GM23338 (cell line): ENCODE data around the gene RASSF1. TPM values are rescaled to one million over a fixed set of nuclear protein-coding genes. Genes with fewer than 3 reads are reported as not detected.

Source experiments
- ATAC-seq: fragments of 200-7000 bp; cut with Tn5 transposase; 3 replicates; pipeline ENCODE4 v1.9.1; 2020
- DNase-seq: peaks from one replicate; pipeline ENCODE4 v3.0.0-alpha.2; 2015; ENCODE audit warnings: low spot score
- H2AFZ ChIP-seq: fragments of 200-600 bp; sonication (generic); 2 replicates; pipeline ENCODE4 v1.8.0; 2016; ENCODE audit warnings: antibody characterized with exemption, mild to moderate bottlenecking, moderate library complexity
- H3F3A ChIP-seq: fragments of 200-600 bp; sonication (generic); replicated peaks from 2 replicates; pipeline ENCODE4 v1.8.0; 2017; ENCODE audit warnings: antibody characterized with exemption, mixed run types, low read depth
- H3K27ac ChIP-seq: fragments of 200-600 bp; sonication (generic); 2 replicates; pipeline ENCODE4 v1.6.1; 2016; ENCODE audit warnings: low read depth
- H3K27me3 ChIP-seq: fragments of 200-600 bp; sonication (generic); 2 replicates; pipeline ENCODE4 v1.8.0; 2016; ENCODE audit warnings: mild to moderate bottlenecking, mixed run types, moderate library complexity; ENCODE audit not compliant: insufficient read depth
- H3K36me3 ChIP-seq: fragments of 200-600 bp; sonication (generic); 2 replicates; pipeline ENCODE4 v1.8.0; 2016; ENCODE audit warnings: mild to moderate bottlenecking; ENCODE audit not compliant: insufficient read depth
- H3K4me1 ChIP-seq: fragments of 200-600 bp; sonication (generic); 2 replicates; pipeline ENCODE4 v1.8.0; 2016; ENCODE audit warnings: mild to moderate bottlenecking, moderate library complexity; ENCODE audit not compliant: insufficient read depth
- H3K4me2 ChIP-seq: fragments of 200-600 bp; sonication (generic); 2 replicates; pipeline ENCODE4 v1.7.1; 2017; ENCODE audit warnings: mixed run types
- H3K4me3 ChIP-seq: fragments of 200-600 bp; sonication (generic); 2 replicates; pipeline ENCODE4 v1.6.1; 2016; ENCODE audit warnings: mixed run types
- H3K79me2 ChIP-seq: fragments of 200-600 bp; sonication (generic); replicated peaks from 2 replicates; pipeline ENCODE4 v1.8.0; 2017; ENCODE audit warnings: mild to moderate bottlenecking; ENCODE audit not compliant: insufficient read depth
- H3K9me2 ChIP-seq: fragments of 200-600 bp; sonication (generic); 2 replicates; pipeline ENCODE4 v1.8.0; 2017; ENCODE audit not compliant: insufficient read depth
- H4K20me1 ChIP-seq: fragments of 200-600 bp; sonication (generic); replicated peaks from 2 replicates; pipeline ENCODE4 v1.8.0; 2017; ENCODE audit warnings: mild to moderate bottlenecking; ENCODE audit not compliant: insufficient read depth
- H3K27ac Mint-ChIP-seq: 2 replicates; pipeline ENCODE4 v1.8.0; 2020; ENCODE audit warnings: inconsistent platforms, mild to moderate bottlenecking, moderate library complexity, mixed read lengths
- H3K27me3 Mint-ChIP-seq: 3 replicates; pipeline ENCODE4 v1.8.0; 2022; ENCODE audit warnings: low read depth, mild to moderate bottlenecking, moderate library complexity, mixed read lengths, inconsistent platforms; ENCODE audit not compliant: insufficient read depth, poor library complexity
- H3K36me3 Mint-ChIP-seq: 3 replicates; pipeline ENCODE4 v1.8.0; 2021; ENCODE audit warnings: low read depth, mild to moderate bottlenecking, inconsistent platforms, moderate library complexity, mixed read lengths
- H3K4me1 Mint-ChIP-seq: 3 replicates; pipeline ENCODE4 v1.8.0; 2020; ENCODE audit warnings: mild to moderate bottlenecking, inconsistent platforms, mixed read lengths
- H3K4me3 Mint-ChIP-seq: 3 replicates; pipeline ENCODE4 v1.8.0; 2021; ENCODE audit warnings: moderate library complexity, mild to moderate bottlenecking, inconsistent platforms, mixed read lengths
- H3K9me3 Mint-ChIP-seq: 3 replicates; pipeline ENCODE4 v1.8.0; 2020; ENCODE audit warnings: moderate library complexity, mild to moderate bottlenecking, inconsistent platforms, mixed read lengths
- EZH2 ChIP-seq: fragments of 200-600 bp; sonication (generic); IDR thresholded peaks from one replicate; pipeline ENCODE4 v1.8.0; 2017; ENCODE audit warnings: antibody characterized with exemption, mild to moderate bottlenecking, low read depth; ENCODE audit not compliant: unreplicated experiment
- JUNB ChIP-seq: IDR thresholded peaks from one replicate; pipeline ENCODE4 v1.6.1; 2016; ENCODE audit warnings: antibody characterized with exemption; ENCODE audit not compliant: unreplicated experiment
- NANOG ChIP-seq: IDR thresholded peaks from 2 replicates; pipeline ENCODE4 v1.6.1; 2016; ENCODE audit warnings: antibody characterized with exemption, borderline replicate concordance
- POLR2AphosphoS5 ChIP-seq: IDR thresholded peaks from 2 replicates; pipeline ENCODE4 v1.6.1; 2016; ENCODE audit warnings: antibody characterized with exemption, low read depth
- STAT1 ChIP-seq: IDR thresholded peaks from one replicate; pipeline ENCODE4 v1.6.1; 2016; ENCODE audit warnings: antibody characterized with exemption; ENCODE audit not compliant: unreplicated experiment
- ZNF114 ChIP-seq: fragments of 250-450 bp; sonication (Bioruptor Pico); IDR thresholded peaks from 2 replicates; pipeline ENCODE4 v1.5.0; 2020; ENCODE audit warnings: mild to moderate bottlenecking, moderate library complexity
- polyA plus RNA-seq: library from polyadenylated mRNA; unstranded; fragments of >200 nt; fragmentation: Nextera tagmentation; extraction: Ambion mirVana; gene quantifications from 2 replicates; pipeline ENCODE4 v1.2.1, GENCODE V29; 2016
- total RNA-seq: library from RNA; depleted of rRNA; stranded (reverse); fragments of >200 nt; shearing (Covaris generic); gene quantifications from 2 replicates; pipeline ENCODE4 v1.2.3, GENCODE V29; 2014
- TF ChIP-seq, protein P1 (sequence below), 2 experiments: fragments of 200-600 bp in 1 of 2; sonication (generic) in 1 of 2; conservative IDR thresholded peaks; 2 replicates each; pipeline versions ENCODE4 v1.5.1 to v1.6.1; 2016 to 2017; ENCODE audit warnings: antibody characterized with exemption in 2 of 2, low read depth in 2 of 2, mild to moderate bottlenecking in 2 of 2, moderate library complexity in 1 of 2
- TF ChIP-seq, protein P2 (sequence below): IDR thresholded peaks from one replicate; pipeline ENCODE4 v1.6.1; 2018; ENCODE audit warnings: antibody characterized with exemption; ENCODE audit not compliant: unreplicated experiment

RASSF1 gene
- total and polyA plus RNA-seq, 2 experiments from 2014 or later: 9.6 to 15.7 TPM

DNA sequence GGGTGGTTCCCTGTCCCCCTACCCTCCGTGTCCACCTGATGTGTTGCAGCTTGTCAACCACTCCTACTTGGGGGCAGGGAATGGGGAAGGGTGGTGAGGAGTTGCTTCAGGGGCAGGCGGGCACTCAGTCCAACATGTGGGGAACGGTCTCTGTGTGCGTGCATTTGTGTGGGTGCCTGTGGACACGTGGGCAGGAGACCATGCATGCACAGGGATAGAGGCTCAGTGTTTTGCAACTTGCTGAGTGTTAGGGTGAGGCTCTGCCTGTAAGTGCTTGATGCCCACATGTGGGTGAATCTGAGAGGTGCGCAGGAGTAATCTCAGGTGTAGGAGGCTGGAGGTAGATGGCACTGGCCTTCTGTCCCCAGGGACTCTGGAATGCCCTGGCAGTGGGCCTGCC, 43.1 kb upstream of the RASSF1 start:
- TF ChIP-seq EZH2 (no peak), POLR2AphosphoS5 (no peak)
- TF ChIP-seq, protein P1, sequence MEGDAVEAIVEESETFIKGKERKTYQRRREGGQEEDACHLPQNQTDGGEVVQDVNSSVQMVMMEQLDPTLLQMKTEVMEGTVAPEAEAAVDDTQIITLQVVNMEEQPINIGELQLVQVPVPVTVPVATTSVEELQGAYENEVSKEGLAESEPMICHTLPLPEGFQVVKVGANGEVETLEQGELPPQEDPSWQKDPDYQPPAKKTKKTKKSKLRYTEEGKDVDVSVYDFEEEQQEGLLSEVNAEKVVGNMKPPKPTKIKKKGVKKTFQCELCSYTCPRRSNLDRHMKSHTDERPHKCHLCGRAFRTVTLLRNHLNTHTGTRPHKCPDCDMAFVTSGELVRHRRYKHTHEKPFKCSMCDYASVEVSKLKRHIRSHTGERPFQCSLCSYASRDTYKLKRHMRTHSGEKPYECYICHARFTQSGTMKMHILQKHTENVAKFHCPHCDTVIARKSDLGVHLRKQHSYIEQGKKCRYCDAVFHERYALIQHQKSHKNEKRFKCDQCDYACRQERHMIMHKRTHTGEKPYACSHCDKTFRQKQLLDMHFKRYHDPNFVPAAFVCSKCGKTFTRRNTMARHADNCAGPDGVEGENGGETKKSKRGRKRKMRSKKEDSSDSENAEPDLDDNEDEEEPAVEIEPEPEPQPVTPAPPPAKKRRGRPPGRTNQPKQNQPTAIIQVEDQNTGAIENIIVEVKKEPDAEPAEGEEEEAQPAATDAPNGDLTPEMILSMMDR (conservative IDR thresholded peaks at IDR 0.05; ENCODE audit: low read depth in 2 of 2): no peak
- Histone ChIP-seq H3F3A (no peaks in the 10 kb centered on the region), H3K4me3 (no peak overlapping the region), H2AFZ (no peak overlapping the region), H3K27me3 (no peaks in the 10 kb centered on the region), H3K4me2 (no peak overlapping the region), H3K79me2 (no peaks in the 10 kb centered on the region), H3K9me2 (no peaks in the 10 kb centered on the region), H3K27ac (no peak overlapping the region), H3K36me3 (no peaks in the 10 kb centered on the region), H3K4me1 (no peaks in the 10 kb centered on the region), H4K20me1 (no peaks in the 10 kb centered on the region)
- Mint-ChIP-seq H3K9me3 (no peaks in the 10 kb centered on the region; the same call in 2 of the 3 replicates), H3K4me1 (peaks cover 2% of the 10 kb centered on the region; the same call in 2 of the 3 replicates), H3K27ac (no peak overlapping the region), H3K36me3 (no peaks in the 10 kb centered on the region), H3K4me3 (no peak overlapping the region), H3K27me3 (peaks cover 12% of the 10 kb centered on the region)
- no peak for DNase-seq
- no peak for ATAC-seq

DNA sequence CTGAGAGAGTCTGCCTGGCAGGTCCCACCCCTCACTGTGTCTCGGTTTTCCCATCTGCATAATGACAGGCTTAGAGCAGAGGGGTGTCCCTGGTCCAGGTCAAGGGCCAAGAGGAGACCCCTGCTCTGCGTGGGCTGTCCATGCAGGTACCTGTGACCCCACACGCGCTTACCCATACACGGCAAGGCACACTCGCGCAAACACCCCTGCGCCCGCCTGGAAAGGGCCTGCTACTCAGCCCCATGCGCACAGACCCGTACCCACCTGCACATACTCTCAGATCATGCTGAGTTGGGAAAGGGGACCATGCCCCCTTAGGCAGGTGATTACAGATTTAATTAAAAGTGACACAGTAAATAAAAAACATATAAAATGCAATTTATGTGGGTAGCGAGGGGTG, 42.1 kb upstream of the RASSF1 start:
- no peak overlapping the region for H3K27ac Mint-ChIP-seq
- H3K4me2 ChIP-seq: no peak overlapping the region
- no peaks in the 10 kb centered on the region for H3K79me2 ChIP-seq
- H3K9me2 ChIP-seq: no peaks in the 10 kb centered on the region
- H2AFZ ChIP-seq: no peak overlapping the region
- no peaks in the 10 kb centered on the region; the same call in 2 of the 3 replicates for H3K9me3 Mint-ChIP-seq
- H3K27me3 ChIP-seq: no peaks in the 10 kb centered on the region
- peaks cover 9% of the 10 kb centered on the region for H3K4me1 Mint-ChIP-seq
- ATAC-seq (no peak), DNase-seq (no peak)
- no peaks in the 10 kb centered on the region for H4K20me1 ChIP-seq
- no peaks in the 10 kb centered on the region for H3K36me3 Mint-ChIP-seq
- H3K4me3 ChIP-seq: no peak overlapping the region
- no peaks in the 10 kb centered on the region for H3K36me3 ChIP-seq
- H3F3A ChIP-seq: no peaks in the 10 kb centered on the region
- no peaks in the 10 kb centered on the region for H3K4me1 ChIP-seq
- H3K27ac ChIP-seq: no peak overlapping the region
- no peak for TF ChIP-seq NANOG
- no peak overlapping the region for H3K4me3 Mint-ChIP-seq
- peaks cover 16% of the 10 kb centered on the region for H3K27me3 Mint-ChIP-seq

DNA sequence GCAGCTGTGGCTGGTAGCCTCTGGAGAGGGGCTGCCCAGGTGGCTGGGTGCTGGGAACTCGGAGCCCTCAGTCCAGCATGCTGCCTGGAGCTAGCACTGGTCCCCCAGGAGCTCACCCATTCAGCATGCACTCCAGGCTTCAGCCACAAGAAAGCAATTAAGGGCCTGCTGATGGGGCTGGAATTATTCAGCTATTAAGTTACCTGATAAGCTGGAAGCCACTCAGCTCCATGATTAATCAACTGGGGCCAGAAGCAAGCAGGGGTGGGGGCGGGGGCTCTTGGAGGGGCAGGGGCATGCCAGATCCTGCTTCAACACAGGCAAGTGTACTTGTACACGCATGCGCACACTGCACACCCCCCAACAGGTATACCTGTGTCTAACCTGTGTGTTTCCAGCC, 40.7 kb upstream of the RASSF1 start:
- no peak overlapping the region for H3K27ac ChIP-seq
- H3K4me3 ChIP-seq: no peak overlapping the region
- Mint-ChIP-seq H3K4me3 (no peak overlapping the region), H3K9me3 (no peaks in the 10 kb centered on the region; the same call in 2 of the 3 replicates), H3K27me3 (peaks cover 15% of the 10 kb centered on the region), H3K36me3 (no peaks in the 10 kb centered on the region; the same call in 2 of the 3 replicates), H3K27ac (no peak overlapping the region), H3K4me1 (peaks cover 11% of the 10 kb centered on the region)
- H2AFZ ChIP-seq: no peak overlapping the region
- DNase-seq (no peak), ATAC-seq (no peak)
- no peak overlapping the region for H3K4me2 ChIP-seq
- H3K4me1 ChIP-seq: no peaks in the 10 kb centered on the region
- TF ChIP-seq, protein P2, sequence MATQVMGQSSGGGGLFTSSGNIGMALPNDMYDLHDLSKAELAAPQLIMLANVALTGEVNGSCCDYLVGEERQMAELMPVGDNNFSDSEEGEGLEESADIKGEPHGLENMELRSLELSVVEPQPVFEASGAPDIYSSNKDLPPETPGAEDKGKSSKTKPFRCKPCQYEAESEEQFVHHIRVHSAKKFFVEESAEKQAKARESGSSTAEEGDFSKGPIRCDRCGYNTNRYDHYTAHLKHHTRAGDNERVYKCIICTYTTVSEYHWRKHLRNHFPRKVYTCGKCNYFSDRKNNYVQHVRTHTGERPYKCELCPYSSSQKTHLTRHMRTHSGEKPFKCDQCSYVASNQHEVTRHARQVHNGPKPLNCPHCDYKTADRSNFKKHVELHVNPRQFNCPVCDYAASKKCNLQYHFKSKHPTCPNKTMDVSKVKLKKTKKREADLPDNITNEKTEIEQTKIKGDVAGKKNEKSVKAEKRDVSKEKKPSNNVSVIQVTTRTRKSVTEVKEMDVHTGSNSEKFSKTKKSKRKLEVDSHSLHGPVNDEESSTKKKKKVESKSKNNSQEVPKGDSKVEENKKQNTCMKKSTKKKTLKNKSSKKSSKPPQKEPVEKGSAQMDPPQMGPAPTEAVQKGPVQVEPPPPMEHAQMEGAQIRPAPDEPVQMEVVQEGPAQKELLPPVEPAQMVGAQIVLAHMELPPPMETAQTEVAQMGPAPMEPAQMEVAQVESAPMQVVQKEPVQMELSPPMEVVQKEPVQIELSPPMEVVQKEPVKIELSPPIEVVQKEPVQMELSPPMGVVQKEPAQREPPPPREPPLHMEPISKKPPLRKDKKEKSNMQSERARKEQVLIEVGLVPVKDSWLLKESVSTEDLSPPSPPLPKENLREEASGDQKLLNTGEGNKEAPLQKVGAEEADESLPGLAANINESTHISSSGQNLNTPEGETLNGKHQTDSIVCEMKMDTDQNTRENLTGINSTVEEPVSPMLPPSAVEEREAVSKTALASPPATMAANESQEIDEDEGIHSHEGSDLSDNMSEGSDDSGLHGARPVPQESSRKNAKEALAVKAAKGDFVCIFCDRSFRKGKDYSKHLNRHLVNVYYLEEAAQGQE: no peak
- TF ChIP-seq STAT1 (no peak), NANOG (no peak), POLR2AphosphoS5 (no peak), JUNB (no peak), EZH2 (no peak), ZNF114 (CRISPR knock-in tag) (no peak)
- TF ChIP-seq, protein P1 (conservative IDR thresholded peaks at IDR 0.05; ENCODE audit: low read depth in 2 of 2): no peak
- no peaks in the 10 kb centered on the region for H3K79me2 ChIP-seq
- H3K27me3 ChIP-seq: no peaks in the 10 kb centered on the region
- H3K36me3 ChIP-seq: no peaks in the 10 kb centered on the region
- no peaks in the 10 kb centered on the region for H3F3A ChIP-seq
- no peaks in the 10 kb centered on the region for H3K9me2 ChIP-seq
- H4K20me1 ChIP-seq: no peaks in the 10 kb centered on the region
